Measurements from ENCODE around the gene IER5.
A peak's percentile ranks its signal among the peaks of the same experiment; 100 is the strongest.

Gene IER5

DNA sequence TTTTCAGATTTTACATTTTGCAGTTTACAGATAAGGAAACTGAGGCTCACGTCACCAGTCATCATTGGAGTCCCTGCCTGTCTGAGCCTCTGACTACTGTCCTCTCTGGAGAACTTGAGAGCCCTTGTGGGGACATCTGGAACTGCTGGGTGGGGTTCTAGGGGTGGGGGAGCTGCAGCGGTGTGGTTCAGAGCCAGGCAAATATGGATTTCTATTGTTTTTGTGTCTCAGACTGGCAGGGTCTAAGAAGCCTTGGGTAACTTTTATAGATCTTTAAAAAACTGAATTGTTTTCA, 46.9 kb downstream of the IER5 start:
- DNase-seq = peak; percentile 67

DNA sequence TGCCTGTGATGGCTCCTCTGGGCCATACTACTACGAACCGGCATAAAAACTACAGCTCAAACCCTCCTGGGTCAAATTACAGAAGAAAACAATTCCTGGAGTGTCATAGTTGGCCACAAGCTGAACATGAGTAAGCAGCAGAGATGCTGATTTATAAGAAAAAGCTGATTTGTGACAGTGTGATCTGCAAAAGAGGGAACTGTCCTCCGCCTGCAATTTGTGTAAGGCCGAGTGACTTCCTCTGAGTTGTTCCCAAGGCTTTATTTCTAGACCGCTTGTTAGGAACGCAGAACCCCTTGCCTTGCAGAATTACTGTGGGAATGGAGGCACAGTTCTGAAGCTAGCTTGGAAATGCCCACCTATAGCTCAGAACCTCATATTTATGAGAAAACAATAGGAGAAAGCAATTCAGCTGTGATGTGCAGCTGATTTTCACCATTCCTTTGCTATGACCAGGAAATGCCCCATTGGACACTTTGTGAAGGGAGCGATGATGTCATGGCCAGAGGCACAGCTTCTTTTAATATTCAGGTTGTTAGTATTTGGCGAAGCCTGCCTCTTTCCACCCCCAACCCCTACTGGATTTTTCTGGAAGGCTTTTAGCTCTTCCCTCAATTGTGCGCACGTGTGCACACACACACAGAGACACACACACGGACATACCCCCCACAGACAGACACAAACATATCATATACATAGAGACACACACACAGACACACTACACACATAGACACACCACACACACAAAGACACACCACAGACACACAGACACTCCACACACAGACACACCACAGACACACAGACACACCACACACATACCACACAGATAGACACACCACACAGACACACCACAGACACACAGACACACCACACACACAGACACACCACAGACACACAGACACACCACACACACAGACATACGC, 47.6 kb downstream of the IER5 start:
- peak; percentile 96 for DNase-seq

DNA sequence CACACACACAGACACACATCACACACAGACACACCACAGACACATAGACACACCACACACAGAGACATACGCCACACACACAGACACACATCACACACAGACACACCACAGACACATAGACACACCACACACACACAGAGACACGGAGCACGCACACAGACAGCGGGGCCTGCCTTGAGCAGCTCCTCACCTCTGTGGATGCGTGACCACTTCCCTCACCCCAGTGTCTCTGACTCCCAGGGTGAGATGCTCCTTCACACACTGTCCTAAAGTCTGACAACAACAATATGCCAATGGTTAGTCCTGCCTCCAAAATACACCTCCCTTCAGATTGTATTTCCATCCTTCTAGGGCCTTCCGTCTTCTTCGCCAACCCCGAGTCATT, 48.2 kb downstream of the IER5 start:
- DNase-seq = no peak

DNA sequence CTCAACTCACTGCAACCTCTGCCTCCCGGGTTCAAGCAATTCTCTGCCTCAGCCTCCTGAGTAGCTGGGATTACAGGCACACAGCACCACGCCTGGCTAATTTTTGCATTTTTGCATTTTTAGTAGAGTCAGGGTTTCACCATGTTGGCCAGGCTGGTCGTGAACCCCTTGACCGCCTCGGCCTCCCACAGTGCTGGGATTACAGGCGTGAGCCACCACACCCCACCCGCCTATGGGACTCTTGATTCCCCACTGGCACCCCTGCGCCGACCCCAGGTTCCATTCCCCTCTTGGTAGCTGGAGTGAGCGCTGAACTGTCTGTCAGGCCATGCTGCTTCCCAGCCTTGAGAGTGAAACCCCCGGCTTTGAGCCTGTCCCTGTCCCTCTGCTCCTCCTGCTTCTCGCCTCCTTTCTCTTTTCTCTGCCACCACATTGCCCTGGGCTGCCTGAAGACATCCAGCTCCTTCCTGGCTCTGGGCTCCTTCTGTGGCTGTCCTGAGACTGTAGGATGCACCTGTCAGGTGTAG, 48.8 kb downstream of the IER5 start:
- no peak for DNase-seq

DNA sequence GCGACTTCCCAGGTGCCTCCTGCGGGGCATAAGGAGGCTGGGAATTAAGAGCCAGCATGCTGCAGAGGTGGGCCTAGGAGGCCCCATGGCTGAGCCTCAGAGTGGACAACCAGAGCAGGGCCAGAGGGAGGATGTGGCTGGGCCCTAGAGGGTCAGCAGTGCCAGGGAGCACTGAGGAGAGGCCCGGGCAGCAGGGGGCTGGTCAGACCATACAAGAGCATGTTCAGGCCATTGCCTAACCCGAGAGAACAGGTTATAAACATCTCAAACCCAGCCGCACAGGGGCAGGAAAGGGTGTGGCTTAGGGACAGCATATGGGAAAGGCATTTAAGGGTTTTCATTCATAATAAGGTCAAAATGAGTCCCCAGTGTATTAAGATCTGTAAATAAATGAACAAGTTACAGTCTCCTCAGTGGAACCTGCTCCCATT, 51.1 kb downstream of the IER5 start:
- DNase-seq = peak; percentile 45

DNA sequence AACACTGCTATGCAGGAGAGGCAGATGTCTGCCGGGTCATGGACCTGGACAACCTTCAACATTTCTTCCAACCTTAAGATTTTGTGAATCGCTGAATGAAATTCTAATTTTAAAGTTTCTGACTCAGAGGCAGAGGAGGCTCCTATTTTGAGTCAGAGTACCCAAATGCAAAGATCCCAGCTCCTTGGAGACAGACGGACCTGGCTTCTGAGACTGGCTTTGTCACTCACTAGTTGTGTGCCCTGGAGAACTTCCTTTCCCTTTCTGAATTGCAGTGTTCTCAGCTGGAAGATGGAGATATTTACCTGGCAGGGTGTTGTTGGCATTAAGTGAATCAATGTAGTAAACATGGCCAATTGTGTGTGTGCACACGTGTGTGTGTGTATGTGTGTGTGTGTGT, 51.9 kb downstream of the IER5 start:
- no peak for DNase-seq

DNA sequence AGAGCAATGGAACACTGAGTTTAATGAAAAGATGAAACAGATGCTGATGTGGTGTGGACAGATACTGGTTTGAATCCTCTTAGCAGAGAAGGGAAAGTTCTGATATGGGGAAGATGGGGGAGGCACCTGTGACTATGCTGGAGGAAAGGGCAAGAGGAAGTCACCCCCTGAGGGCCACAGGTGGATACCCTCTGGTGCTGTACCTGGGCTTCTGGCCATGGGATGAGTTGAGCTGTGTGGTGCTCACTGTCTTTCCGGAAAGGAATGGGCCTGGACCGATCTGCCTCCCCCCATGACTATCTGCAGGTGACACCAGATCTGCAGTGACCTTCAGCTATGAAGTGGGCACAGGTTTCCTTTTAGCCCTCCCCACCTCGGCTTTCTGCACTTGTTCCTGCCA, 52.4 kb downstream of the IER5 start:
- DNase-seq = no peak

DNA sequence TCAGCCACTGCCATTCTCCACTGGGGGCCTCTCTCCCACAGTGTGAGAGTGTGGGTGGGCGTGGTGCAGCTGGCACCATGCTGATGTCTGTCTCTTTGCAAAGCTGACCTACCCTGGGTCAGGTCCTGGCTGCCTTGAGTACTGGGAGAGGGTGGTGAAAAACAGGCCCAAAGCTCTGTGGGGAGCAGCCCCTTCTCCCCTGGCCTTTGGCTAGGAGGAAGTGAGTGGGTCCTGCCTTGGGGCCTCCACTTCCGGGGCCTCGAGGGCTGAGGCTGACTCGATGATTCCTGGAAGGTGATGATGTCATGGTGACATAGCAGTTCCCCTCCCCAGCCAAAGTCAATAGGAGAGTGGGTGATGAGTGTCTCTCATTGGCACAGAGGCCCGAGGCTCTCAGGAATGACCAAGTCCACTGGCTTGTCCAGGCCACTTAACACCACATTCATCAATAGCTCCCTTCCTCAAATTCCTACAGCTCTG, 53.0 kb downstream of the IER5 start:
- peak; percentile 76 for DNase-seq
